Fibroblast of peridontal ligament (primary cell): ENCODE measurements around the gene MBNL1.
"Not testable (repeated sequence)": the region's sequence is repeated elsewhere in the genome, so short reads cannot be mapped to it uniquely, and the experiment has no call there.

ENCODE experiments used
- DNase-seq: peaks from one replicate; pipeline ENCODE4 v3.0.0-alpha.2; 2010; ENCODE audit errors: extremely low read depth

The MBNL1 gene

GRCh38 chr3:152403632-152404066 is 134.9 kb downstream of the MBNL1 start:
- DNase-seq = no peak

DNA sequence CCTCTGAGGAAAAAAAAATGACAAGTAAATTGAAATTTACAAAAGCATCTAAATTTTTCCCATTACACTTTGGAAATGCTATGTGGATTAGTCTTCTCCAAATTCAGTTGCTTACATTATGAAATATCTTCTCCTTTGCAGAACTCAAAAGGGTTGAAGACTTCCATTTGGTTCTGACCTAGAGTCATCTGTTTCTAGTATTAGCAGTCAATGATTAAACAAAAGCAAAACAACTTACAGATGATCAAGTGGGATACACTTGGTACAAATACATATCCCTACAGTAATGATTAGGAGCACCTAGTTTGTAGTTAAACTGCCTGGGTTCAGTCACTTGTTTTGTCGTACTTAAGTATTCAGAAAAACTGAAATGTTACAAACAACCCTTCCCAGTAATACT is 136.2 kb downstream of the MBNL1 start:
- DNase-seq = no peak

DNA sequence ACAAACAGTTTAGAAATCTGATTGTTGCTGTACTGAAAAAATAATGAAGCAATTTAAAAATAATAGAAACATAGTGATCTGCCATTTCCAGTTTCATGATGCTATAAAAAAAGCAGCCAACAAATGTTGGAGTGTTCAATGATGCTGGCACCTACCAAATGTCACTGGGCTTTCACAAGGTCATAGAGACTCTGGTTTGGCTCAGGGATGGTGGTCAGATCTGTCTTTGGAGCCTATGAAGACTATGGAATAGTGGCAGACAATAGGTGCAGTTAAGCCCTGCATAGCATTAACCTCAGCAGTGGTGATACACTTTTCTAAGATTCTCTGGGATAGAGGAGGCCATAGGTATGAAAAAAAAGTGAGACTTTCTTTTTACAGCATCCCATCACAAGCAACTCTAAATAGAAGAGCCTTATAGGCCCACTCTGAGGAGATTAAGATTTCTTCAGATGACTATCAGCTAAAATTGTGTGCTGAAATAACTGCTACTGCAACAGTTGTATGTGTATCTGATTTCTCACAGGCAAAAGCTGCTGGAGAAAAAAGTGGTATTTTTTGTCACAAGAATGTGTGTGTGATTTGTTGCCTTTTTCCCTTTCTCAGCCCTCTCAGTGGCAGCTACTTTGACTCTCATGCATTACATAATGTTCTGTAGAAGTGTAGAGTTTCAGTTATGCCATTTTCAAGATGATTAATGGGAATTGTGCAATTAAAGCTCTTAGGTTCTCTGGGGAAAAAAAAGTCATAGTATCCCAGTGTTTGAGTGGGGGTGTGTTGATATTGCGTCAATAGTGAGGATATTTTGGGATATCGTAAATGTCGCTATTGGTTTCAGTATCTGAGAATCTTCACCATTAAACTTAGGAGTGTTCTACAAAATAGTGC is 137.4 kb downstream of the MBNL1 start:
- peak; percentile 93 for DNase-seq

DNA sequence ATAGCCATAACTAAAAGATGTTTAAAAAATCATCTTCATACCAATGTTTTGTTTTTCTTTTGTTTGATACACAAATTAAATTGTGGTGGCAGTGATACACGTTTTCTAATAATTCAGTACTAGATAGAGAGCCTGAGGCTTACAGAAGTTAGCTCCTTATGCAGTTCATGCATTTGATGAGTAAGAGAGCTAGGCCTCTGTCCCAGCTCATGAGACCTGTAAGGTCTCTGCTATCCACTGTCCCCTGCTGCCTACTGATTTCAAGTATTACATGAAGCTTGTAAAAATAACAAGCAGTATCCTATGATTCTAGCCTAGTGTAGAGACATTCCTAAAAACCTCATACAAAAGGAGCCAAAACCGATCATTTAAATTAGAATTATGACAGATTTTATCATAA is 144.5 kb downstream of the MBNL1 start:
- DNase-seq = no peak

GRCh38 chr3:152416808-152417580 is 148.3 kb downstream of the MBNL1 start:
- DNase-seq = no peak

- no peak for DNase-seq
Measured at GRCh38 chr3:152419748-152420147, 151.0 kb downstream of the MBNL1 start.

DNA sequence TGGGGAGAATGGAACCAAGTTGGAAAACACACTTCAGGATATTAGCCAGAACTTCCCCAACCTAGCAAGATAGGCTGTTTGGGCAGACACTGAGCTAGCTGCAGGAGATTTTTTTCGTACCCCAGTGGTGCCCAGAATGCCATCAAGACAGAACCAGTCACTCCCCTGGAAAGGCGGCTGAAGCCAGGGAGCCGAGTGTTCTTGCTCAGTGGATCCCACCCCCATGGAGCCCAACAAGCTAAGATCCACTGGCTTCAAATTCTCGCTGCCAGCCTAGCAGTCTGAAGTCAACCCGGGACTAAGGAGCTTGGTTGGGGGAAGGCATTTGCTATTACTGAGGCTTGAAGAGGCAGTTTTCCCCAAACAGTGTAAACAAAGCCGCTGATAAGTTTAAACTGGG is 152.4 kb downstream of the MBNL1 start:
- DNase-seq = no peak

GRCh38 chr3:152426393-152426792 is 157.7 kb downstream of the MBNL1 start:
- DNase-seq = no peak

GRCh38 chr3:152428577-152428976 is 159.8 kb downstream of the MBNL1 start:
- DNase-seq = no peak

DNA sequence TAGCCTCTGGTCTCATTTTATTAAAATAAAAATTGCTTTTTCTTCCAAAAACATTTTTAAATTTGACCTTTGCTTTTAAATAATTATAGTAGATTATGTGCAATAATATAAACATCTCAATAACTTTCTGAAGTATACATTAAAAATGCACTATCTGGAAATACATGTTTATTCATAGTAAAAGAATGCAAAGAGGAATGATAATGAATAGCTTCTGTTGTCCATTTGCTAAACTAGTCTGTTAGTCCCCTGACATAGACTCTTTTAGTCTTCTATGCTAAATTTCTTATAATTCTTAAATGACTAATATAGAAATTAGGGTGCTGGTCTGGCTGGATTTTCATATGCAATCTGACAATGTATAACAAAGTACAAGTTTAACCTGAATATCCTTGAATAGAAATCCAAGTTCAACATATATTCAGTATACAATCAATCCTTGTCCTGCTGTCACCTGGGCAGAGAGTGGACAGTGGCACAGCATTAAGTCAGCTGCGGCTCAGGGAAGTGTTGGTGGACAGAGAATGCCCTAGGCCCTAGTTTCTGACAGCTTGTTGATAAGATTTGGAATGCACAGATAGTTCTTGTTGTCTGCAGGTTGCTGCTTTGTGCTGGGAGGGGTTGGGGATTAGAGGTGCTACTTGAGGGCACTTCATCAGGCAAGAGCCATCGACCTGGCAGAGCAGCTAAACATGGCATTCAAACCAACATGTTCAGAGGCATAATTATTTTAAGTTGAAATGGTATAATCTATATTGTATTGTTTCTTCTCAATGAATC is 161.7 kb downstream of the MBNL1 start:
- peak; percentile 42 for DNase-seq

GRCh38 chr3:152434142-152434541 is 165.4 kb downstream of the MBNL1 start:
- DNase-seq = no peak

DNA sequence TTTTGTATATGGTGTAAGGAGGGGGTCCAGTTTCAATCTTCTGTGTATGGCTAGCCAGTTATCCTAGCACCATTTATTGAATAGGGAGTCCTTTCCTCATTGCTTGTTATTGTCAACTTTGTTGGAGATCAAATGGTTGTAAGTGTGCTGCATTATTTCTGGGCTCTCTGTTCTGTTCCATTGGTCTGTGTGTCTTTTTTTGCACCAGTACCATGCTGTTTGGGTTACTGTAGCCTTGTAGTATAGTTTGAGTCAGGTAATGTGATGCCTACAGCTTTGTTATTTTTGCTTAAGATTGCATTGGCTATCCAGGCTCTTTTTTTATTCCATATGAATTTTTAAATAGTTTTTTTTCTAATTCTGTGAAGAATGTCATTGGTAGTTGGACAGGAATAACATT is 166.5 kb downstream of the MBNL1 start:
- not testable (repeated sequence) for DNase-seq

- DNase-seq = peak; percentile 33
Measured at GRCh38 chr3:152436707-152437590, 168.2 kb downstream of the MBNL1 start.

- no peak for DNase-seq
Measured at GRCh38 chr3:152438181-152438580, 169.5 kb downstream of the MBNL1 start.

GRCh38 chr3:152438706-152439105 is 170.0 kb downstream of the MBNL1 start:
- no peak for DNase-seq

DNA sequence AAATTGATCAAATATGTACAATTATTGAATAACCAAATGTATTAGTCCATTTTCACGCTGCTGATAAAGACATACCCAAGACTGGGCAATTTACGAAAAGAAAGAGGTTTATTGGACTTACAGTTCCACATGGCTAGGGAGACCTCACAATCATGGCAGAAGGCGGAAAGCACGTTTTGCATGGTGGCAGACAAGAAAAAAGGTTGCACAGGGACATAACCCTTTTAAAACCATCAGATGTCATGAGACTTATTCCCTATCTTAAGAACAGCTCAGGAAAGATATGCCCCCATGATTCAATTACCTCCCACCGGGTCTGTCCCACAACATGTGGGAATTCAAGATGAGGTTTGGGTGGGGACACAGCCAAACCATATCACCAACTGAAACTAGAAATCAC is 171.5 kb downstream of the MBNL1 start:
- DNase-seq = not testable (repeated sequence)

- DNase-seq = no peak
Measured at GRCh38 chr3:152443212-152444023, 174.7 kb downstream of the MBNL1 start.

DNA sequence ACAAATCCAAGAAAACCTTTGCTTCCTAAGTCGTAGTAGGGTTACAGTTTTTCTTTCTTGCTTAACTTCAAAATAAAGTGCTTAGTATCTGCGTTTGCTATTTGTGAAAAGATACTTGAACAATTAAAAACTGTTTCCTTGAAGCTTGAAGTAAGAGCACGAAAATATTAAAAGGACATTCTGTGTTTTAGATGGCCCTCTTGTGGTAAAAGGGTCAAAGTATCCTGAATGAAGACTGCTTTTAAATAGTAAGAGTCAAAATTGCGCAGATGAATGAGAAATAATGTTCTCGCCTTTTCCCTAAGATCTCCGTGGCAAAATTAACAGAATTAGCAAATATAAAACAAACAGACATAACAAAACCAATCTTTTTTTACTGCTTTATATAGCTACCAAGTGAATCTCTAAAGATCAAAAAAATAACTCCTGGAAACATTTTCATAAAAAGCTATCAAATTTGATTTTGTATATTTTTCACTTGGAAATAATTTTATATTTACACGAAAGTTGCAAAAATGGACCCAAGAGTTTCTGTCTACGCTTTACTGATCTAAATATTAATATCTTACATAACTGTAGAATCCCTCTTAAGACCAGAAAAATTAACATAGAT is 175.4 kb downstream of the MBNL1 start:
- peak; percentile 88 for DNase-seq

GRCh38 chr3:152445212-152445611 is 176.5 kb downstream of the MBNL1 start:
- DNase-seq = no peak

DNA sequence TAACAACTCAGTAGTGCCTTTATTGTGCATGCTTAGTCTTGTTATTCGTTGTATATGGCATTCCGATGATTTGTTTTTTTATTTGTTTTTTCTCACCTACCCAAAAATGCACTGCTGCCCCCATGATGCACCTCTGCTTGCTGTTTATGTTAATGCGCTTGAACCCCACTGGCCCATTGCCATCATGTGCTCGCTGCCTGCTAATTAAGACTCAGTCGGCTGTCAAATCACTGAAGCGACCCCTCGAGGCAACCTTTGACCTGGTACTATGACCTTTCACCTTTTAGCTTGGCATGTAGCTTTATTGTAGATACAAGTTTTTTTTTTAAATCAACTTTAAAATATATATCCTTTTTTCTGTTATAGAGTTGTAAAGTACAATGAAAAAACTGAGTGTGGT is 177.8 kb downstream of the MBNL1 start:
- DNase-seq = no peak
